ENCODE results near the gene TP53INP2. TPM values are rescaled to one million over a fixed set of nuclear protein-coding genes. Genes with fewer than 3 reads are reported as not detected.

The TP53INP2 gene
- total and polyA plus RNA-seq, 9 of the 15 experiments (the other 6 are each of a cell fraction or from before 2014, with no cell fraction given): 0.43 to 5.0 (median 1.3) TPM

DNA sequence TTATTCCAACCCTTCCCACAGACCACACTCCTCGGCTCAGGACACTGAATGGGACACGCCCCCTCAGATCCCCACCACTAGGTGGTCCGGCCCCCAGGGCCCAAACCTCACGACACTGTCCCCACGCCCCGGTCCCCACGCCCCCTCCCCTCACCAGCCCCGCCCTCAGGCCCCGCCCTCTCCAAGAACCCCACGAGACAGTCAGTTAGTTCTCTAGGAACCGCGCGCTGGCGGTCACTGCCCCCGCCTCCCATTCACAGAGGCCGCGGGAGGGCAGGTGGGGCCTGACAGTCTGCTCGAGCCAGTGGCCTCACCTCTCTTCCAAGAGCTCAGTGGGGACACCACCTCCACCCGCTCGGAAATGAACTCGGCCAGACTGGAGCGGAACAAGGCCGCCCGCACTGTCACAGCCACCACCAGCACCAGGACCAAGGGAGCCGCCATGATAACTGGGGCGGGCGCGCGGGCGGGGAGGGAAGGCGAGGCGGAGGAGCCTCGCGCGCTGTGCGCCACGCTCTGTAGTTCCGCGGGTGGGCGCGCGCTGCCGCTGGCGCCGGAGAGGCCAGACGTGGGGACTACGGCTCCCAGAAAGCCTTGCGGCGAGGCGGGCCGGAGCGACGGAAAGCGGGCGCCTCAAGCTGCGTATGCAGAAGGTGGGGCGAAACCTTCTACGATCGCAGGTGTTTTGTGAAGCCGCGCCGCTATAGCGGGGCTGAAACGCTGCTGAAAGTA, 27.3 kb upstream of the TP53INP2 start, which contains the start of gene PIGU (continued):
- TF ChIP-seq, protein P1, sequence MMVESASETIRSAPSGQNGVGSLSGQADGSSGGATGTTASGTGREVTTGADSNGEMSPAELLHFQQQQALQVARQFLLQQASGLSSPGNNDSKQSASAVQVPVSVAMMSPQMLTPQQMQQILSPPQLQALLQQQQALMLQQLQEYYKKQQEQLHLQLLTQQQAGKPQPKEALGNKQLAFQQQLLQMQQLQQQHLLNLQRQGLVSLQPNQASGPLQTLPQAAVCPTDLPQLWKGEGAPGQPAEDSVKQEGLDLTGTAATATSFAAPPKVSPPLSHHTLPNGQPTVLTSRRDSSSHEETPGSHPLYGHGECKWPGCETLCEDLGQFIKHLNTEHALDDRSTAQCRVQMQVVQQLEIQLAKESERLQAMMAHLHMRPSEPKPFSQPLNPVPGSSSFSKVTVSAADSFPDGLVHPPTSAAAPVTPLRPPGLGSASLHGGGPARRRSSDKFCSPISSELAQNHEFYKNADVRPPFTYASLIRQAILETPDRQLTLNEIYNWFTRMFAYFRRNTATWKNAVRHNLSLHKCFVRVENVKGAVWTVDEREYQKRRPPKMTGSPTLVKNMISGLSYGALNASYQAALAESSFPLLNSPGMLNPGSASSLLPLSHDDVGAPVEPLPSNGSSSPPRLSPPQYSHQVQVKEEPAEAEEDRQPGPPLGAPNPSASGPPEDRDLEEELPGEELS (CRISPR knock-in tag; IDR thresholded peaks at IDR 0.05; ENCODE audit: borderline replicate concordance): peak; percentile 63
- no peak for TF ChIP-seq ZNF184 (CRISPR knock-in tag; IDR thresholded peaks at IDR 0.05)
- TF ChIP-seq RHOXF2B (CRISPR knock-in tag; conservative IDR thresholded peaks at IDR 0.05): no peak
- TF ChIP-seq, protein P2, sequence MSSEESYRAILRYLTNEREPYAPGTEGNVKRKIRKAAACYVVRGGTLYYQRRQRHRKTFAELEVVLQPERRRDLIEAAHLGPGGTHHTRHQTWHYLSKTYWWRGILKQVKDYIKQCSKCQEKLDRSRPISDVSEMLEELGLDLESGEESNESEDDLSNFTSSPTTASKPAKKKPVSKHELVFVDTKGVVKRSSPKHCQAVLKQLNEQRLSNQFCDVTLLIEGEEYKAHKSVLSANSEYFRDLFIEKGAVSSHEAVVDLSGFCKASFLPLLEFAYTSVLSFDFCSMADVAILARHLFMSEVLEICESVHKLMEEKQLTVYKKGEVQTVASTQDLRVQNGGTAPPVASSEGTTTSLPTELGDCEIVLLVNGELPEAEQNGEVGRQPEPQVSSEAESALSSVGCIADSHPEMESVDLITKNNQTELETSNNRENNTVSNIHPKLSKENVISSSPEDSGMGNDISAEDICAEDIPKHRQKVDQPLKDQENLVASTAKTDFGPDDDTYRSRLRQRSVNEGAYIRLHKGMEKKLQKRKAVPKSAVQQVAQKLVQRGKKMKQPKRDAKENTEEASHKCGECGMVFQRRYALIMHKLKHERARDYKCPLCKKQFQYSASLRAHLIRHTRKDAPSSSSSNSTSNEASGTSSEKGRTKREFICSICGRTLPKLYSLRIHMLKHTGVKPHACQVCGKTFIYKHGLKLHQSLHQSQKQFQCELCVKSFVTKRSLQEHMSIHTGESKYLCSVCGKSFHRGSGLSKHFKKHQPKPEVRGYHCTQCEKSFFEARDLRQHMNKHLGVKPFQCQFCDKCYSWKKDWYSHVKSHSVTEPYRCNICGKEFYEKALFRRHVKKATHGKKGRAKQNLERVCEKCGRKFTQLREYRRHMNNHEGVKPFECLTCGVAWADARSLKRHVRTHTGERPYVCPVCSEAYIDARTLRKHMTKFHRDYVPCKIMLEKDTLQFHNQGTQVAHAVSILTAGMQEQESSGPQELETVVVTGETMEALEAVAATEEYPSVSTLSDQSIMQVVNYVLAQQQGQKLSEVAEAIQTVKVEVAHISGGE (CRISPR knock-in tag; IDR thresholded peaks at IDR 0.05): peak in 1 of 3 experiments; percentile 73; a peak in 2 of 6 replicates
- peak; percentile 98 for TF ChIP-seq CREM (IDR thresholded peaks at IDR 0.05; ENCODE audit: low read depth)
- TF ChIP-seq GTF2F1 (IDR thresholded peaks at IDR 0.05; ENCODE audit: low read depth, low read length): 0 out of 2 replicates have a peak, but pooled peaks have one; percentile 40
- TF ChIP-seq BRCA1 (IDR thresholded peaks at IDR 0.05): no peak
- TF ChIP-seq BRCA1 (CRISPR knock-in tag; IDR thresholded peaks at IDR 0.05): no peak
- TF ChIP-seq RBM15 (IDR thresholded peaks at IDR 0.05; ENCODE audit: insufficient read depth, low read length): no peak
- TF ChIP-seq CSDE1 (IDR thresholded peaks at IDR 0.05): peak in 1 of 2 experiments; percentile 63; a peak in 1 of 4 replicates
- peak; percentile 76 for TF ChIP-seq TBP (optimal IDR thresholded peaks at IDR 0.05; ENCODE audit: low read depth, low read length)
- TF ChIP-seq, protein P3, sequence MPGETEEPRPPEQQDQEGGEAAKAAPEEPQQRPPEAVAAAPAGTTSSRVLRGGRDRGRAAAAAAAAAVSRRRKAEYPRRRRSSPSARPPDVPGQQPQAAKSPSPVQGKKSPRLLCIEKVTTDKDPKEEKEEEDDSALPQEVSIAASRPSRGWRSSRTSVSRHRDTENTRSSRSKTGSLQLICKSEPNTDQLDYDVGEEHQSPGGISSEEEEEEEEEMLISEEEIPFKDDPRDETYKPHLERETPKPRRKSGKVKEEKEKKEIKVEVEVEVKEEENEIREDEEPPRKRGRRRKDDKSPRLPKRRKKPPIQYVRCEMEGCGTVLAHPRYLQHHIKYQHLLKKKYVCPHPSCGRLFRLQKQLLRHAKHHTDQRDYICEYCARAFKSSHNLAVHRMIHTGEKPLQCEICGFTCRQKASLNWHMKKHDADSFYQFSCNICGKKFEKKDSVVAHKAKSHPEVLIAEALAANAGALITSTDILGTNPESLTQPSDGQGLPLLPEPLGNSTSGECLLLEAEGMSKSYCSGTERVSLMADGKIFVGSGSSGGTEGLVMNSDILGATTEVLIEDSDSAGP (CRISPR knock-in tag; IDR thresholded peaks at IDR 0.05): no peak
- no peak for TF ChIP-seq NBN (IDR thresholded peaks at IDR 0.05; ENCODE audit: low read depth)
- peak; percentile 72 for TF ChIP-seq TAF9B (IDR thresholded peaks at IDR 0.05; ENCODE audit: partially characterized antibody)
- TF ChIP-seq POLR2AphosphoS2 (IDR thresholded peaks at IDR 0.05; ENCODE audit: low read length): peak; percentile 65; the same call in 1 of the 2 replicates
- TF ChIP-seq RNF2 (IDR thresholded peaks at IDR 0.05): peak; percentile 83
- peak; percentile 88 for TF ChIP-seq RBBP5 (IDR thresholded peaks at IDR 0.05; ENCODE audit: borderline replicate concordance, insufficient read depth, low read length, poor library complexity, severe bottlenecking)
- peak; percentile 57; the same call in 1 of the 2 replicates for TF ChIP-seq ZBTB1 (CRISPR knock-in tag; IDR thresholded peaks at IDR 0.05; ENCODE audit: borderline replicate concordance, low read depth)
- TF ChIP-seq ZFX (CRISPR knock-in tag; IDR thresholded peaks at IDR 0.05): peak; percentile 96
- no peak for TF ChIP-seq ZNF12 (CRISPR knock-in tag; IDR thresholded peaks at IDR 0.05)
- TF ChIP-seq ZNF3 (CRISPR knock-in tag; IDR thresholded peaks at IDR 0.05): no peak
